WERI-Rb-1 (cell line): Measurements from ENCODE around the gene RPRD1B.

Experiments used
- DNase-seq: peaks from one replicate; pipeline ENCODE4 v3.0.0-alpha.2; 2020
- H3K27ac ChIP-seq: fragments of 250-450 bp; sonication (Bioruptor Pico); 2 replicates; pipeline ENCODE4 v1.5.1; 2020; ENCODE audit warnings: mild to moderate bottlenecking, moderate library complexity
- H3K27me3 ChIP-seq: fragments of 250-450 bp; sonication (Bioruptor Pico); 2 replicates; pipeline ENCODE4 v1.5.1; 2021; ENCODE audit warnings: mild to moderate bottlenecking, low read depth, moderate library complexity; ENCODE audit not compliant: insufficient read depth, severe bottlenecking
- H3K36me3 ChIP-seq: fragments of 250-450 bp; sonication (Bioruptor Pico); 2 replicates; pipeline ENCODE4 v1.5.1; 2020; ENCODE audit warnings: mild to moderate bottlenecking, moderate library complexity
- H3K4me3 ChIP-seq: 2 replicates; pipeline ENCODE4 v1.5.1; 2011; ENCODE audit warnings: low read depth, mild to moderate bottlenecking, control low read depth, low read length
- H3K9me3 ChIP-seq: fragments of 250-450 bp; sonication (Bioruptor Pico); 2 replicates; pipeline ENCODE4 v1.5.1; 2021; ENCODE audit warnings: mild to moderate bottlenecking, moderate library complexity; ENCODE audit not compliant: severe bottlenecking
- TF ChIP-seq, protein P1 (sequence below): IDR thresholded peaks from 2 replicates; pipeline ENCODE4 v1.5.1; 2011; ENCODE audit warnings: low read depth, mild to moderate bottlenecking, control low read depth, inconsistent platforms, low read length

The RPRD1B gene

DNA sequence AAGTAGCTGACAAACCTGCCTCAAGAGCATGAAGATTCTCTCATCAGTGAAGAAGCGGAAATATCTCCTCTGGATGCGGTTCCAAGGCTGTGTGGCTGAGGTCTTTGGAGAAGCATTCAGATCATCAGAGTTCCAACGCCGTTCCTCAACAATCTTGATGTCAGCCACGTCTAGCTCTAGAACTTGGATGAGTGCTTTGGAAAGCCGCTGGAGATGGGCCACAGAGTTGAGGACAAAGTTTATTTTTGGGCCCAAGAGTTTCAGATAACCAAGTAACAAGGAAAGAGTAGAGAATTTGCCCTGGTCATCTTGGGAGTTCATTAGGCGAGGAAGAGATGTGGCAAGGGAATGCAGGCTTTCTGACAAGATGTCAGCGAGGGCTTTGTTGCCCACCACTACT lies 21.2 kb upstream of the RPRD1B start:
- Histone ChIP-seq H3K27ac (no peak overlapping the region), H3K4me3 (no peak overlapping the region), H3K27me3 (no peaks in the 10 kb centered on the region), H3K9me3 (no peaks in the 10 kb centered on the region), H3K36me3 (peaks cover 66% of the 10 kb centered on the region)
- TF ChIP-seq, protein P1, sequence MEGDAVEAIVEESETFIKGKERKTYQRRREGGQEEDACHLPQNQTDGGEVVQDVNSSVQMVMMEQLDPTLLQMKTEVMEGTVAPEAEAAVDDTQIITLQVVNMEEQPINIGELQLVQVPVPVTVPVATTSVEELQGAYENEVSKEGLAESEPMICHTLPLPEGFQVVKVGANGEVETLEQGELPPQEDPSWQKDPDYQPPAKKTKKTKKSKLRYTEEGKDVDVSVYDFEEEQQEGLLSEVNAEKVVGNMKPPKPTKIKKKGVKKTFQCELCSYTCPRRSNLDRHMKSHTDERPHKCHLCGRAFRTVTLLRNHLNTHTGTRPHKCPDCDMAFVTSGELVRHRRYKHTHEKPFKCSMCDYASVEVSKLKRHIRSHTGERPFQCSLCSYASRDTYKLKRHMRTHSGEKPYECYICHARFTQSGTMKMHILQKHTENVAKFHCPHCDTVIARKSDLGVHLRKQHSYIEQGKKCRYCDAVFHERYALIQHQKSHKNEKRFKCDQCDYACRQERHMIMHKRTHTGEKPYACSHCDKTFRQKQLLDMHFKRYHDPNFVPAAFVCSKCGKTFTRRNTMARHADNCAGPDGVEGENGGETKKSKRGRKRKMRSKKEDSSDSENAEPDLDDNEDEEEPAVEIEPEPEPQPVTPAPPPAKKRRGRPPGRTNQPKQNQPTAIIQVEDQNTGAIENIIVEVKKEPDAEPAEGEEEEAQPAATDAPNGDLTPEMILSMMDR = no peak
- no peak for DNase-seq

DNA sequence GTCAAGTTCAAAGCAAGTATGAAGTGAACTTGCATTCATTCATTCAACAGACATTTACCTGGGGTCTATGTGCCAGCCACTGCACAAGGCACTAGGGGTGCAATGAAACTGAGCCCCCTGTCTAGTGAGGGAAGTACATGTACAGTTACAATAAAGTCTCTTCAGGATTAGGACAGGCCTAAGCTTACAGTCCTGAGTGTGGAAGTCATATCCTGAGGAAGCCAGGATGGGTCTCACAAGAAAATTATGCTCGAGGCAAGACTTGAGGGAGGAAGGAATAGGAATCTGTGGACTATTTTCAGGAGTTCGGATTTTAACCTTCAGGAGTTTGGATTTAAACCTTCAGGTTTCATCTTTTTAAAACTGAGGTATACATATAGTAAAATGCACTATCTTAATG lies 19.7 kb upstream of the RPRD1B start:
- TF ChIP-seq, protein P1 = no peak
- no peak for DNase-seq
- H3K4me3 ChIP-seq = no peak overlapping the region
- H3K9me3 ChIP-seq = peaks cover 3% of the 10 kb centered on the region
- H3K27me3 ChIP-seq = no peaks in the 10 kb centered on the region
- H3K27ac ChIP-seq = no peak overlapping the region
- H3K36me3 ChIP-seq = peaks cover 81% of the 10 kb centered on the region

DNA sequence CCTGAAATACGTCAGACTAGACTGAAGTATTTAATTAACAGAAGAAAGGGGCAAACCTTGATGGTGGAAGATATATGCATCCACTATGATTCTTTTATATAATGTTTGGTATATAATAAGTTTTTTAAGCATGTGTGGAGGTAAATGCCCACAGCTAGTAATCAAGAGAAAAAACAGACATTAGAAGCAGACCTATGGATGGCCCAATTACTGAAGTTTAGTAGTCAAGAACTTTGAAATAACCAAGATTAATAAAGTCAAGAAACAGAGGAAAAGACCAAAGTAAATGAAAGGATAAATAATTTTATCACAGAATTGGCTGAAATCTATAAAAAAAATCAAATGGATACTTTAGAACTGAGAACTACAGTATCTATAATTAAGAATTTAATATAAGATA lies 15.6 kb upstream of the RPRD1B start:
- Histone ChIP-seq H3K27ac (no peak overlapping the region), H3K36me3 (peaks cover 50% of the 10 kb centered on the region), H3K9me3 (peaks cover 3% of the 10 kb centered on the region), H3K27me3 (no peaks in the 10 kb centered on the region), H3K4me3 (no peak overlapping the region)
- DNase-seq = no peak
- TF ChIP-seq, protein P1 = no peak

DNA sequence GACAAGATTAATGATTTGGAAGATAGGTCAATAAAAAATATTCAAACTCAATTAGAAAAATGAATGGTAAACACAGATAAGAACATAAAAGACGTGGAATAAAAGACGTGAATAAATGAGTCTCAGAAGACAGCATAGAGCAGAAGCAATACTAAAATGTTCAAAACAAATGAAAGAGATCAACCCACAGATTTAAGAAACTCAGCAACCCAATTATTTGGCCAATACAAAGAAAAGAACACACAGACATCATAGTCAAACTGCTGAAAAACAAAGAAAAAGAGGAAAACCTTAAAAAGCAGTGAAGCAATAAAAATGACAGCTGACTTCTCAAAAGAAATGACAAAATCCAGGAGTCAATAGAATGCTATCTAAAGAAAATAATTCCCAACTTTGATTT lies 15.2 kb upstream of the RPRD1B start:
- H3K27me3 ChIP-seq = no peaks in the 10 kb centered on the region
- no peak overlapping the region for H3K27ac ChIP-seq
- H3K9me3 ChIP-seq = peaks cover 3% of the 10 kb centered on the region
- H3K4me3 ChIP-seq = no peak overlapping the region
- no peak for DNase-seq
- peaks cover 46% of the 10 kb centered on the region for H3K36me3 ChIP-seq
- TF ChIP-seq, protein P1 = no peak

DNA sequence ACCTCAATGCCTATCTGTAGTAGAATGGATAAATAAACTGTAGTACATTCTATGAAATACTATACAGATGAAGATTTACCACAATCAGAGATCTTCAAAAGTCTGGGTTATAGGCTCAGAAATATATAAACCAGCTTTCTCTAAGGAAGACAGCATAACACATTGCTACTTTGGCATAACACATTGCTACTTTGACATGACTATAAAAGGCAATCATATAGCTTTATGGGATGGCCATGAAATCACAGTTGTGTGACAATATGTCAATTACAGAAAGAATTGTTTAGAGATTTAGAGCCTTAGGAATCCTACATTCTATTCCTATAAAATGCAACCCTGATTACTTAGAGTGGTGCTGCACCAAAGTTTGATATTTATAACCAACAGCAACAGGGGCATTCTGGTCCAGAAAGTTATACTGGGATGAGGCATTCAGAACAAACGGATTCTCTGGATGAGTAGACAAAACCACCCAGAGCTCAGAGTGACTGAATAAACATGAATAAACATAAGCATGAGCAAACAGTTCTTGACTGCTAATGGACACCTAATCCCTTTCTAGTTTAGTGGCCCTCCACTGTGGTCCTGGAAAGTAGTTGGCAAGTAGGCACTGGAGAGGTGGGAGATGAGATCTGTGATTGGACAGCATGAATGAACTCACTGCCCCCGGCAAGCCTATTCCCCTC lies 12.3 kb upstream of the RPRD1B start:
- Histone ChIP-seq H3K36me3 (peaks cover 38% of the 10 kb centered on the region), H3K9me3 (peaks cover 3% of the 10 kb centered on the region), H3K27ac (no peak overlapping the region), H3K4me3 (no peak overlapping the region), H3K27me3 (no peaks in the 10 kb centered on the region)
- no peak for DNase-seq
- TF ChIP-seq, protein P1 = no peak
